Epithelial cell of esophagus (primary cell): ENCODE results near the gene RAB31.

Experiments
- DNase-seq: peaks from one replicate; pipeline ENCODE4 v3.0.0; 2010; ENCODE audit warnings: low read depth
- H3K4me3 ChIP-seq: 2 replicates; pipeline ENCODE4 v1.5.1; 2011; ENCODE audit warnings: mild to moderate bottlenecking, low read length, control low read depth
- TF ChIP-seq, protein P1 (sequence below): IDR thresholded peaks from 2 replicates; pipeline ENCODE4 v1.5.1; 2011; ENCODE audit warnings: low read depth, mild to moderate bottlenecking, low read length, control low read depth, inconsistent platforms; ENCODE audit not compliant: insufficient read depth; ENCODE audit errors: missing control alignments

The RAB31 gene

GRCh38 chr18:9720327-9720726, 12.2 kb downstream of the RAB31 start:
- H3K4me3 ChIP-seq = no peak overlapping the region
- TF ChIP-seq, protein P1, sequence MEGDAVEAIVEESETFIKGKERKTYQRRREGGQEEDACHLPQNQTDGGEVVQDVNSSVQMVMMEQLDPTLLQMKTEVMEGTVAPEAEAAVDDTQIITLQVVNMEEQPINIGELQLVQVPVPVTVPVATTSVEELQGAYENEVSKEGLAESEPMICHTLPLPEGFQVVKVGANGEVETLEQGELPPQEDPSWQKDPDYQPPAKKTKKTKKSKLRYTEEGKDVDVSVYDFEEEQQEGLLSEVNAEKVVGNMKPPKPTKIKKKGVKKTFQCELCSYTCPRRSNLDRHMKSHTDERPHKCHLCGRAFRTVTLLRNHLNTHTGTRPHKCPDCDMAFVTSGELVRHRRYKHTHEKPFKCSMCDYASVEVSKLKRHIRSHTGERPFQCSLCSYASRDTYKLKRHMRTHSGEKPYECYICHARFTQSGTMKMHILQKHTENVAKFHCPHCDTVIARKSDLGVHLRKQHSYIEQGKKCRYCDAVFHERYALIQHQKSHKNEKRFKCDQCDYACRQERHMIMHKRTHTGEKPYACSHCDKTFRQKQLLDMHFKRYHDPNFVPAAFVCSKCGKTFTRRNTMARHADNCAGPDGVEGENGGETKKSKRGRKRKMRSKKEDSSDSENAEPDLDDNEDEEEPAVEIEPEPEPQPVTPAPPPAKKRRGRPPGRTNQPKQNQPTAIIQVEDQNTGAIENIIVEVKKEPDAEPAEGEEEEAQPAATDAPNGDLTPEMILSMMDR = no peak
- DNase-seq = no peak

DNA sequence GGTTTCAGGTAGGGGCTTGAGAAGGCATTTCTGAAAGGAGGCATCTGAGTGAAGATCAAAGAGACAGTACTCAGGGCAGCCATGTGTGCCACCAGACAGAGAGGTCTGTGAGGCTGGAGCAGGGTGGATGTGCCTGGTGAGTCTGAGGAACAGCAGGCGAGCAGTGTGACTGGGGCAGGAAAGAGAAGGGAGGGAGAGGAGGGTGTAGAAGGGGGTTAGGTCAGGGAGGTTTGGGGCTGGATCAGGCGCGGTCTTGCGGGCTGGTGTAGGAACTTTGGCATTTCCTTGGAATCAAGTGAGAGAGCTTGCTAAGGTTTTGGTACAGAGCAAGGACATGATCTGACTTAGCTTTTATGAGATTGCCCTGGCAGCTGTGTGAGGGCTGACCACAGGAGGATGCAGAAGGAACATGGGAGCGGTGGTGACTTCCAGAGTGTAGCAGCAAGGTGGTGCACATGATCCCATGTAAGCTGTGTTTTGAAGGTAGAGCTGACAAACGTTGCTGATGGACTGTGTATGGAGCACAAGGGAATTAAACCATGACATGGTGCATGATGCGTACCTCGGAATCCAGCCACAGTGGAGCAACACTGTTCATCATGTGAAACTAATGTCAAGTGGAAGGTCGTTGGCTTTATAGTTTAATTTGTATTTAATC, 13.9 kb downstream of the RAB31 start:
- TF ChIP-seq, protein P1 = no peak
- H3K4me3 ChIP-seq = no peak overlapping the region
- DNase-seq = no peak

GRCh38 chr18:9722691-9723090, 14.6 kb downstream of the RAB31 start:
- peak; percentile 79 for DNase-seq
- TF ChIP-seq, protein P1 = peak; percentile 94
- no peak overlapping the region for H3K4me3 ChIP-seq

- TF ChIP-seq, protein P1 = no peak
- H3K4me3 ChIP-seq = no peak overlapping the region
- DNase-seq = no peak
Observed at GRCh38 chr18:9724797-9725585, 16.9 kb downstream of the RAB31 start.

DNA sequence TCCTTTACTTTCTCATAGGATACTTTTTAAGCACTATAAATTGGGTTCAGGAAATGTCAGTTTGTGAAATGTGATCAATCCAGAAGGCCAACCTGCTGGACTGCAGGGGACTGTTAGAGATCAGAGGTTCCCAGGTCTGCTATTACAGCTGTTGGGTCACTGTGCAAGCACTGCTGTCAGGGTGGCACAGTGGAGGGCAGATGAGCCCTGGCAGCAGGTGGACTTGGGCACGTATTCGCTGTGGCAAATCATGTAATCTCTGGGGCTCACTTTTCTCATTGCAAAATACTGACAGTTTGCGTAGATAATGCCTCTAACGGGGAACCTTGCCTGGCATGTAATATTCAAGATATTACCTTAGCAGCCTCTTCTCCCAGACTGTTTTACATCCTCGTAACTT, 18.1 kb downstream of the RAB31 start:
- no peak for DNase-seq
- TF ChIP-seq, protein P1 = no peak
- no peak overlapping the region for H3K4me3 ChIP-seq

GRCh38 chr18:9726936-9727335, 18.8 kb downstream of the RAB31 start:
- TF ChIP-seq, protein P1 = no peak
- H3K4me3 ChIP-seq = no peak overlapping the region
- no peak for DNase-seq
